Trophoblast cell (in vitro differentiated cells and primary cell): ENCODE data around the gene DCLK2.

Experiments
- DNase-seq, 2 donors: peaks; one replicate each; pipeline ENCODE4 v3.0.0-alpha.2; 2016
- H2AFZ ChIP-seq: 2 replicates; pipeline ENCODE4 v1.6.1; 2013; ENCODE audit warnings: low read length, moderate library complexity, mild to moderate bottlenecking; ENCODE audit not compliant: insufficient read depth, poor library complexity
- H2AK5ac ChIP-seq: 2 replicates; pipeline ENCODE4 v1.6.1; 2013; ENCODE audit warnings: mild to moderate bottlenecking, low read length
- H2BK120ac ChIP-seq: 2 replicates; pipeline ENCODE4 v1.6.1; 2013; ENCODE audit warnings: low read length, mild to moderate bottlenecking, moderate library complexity; ENCODE audit not compliant: insufficient read depth, poor library complexity
- H2BK12ac ChIP-seq: 2 replicates; pipeline ENCODE4 v1.6.1; 2013; ENCODE audit warnings: mild to moderate bottlenecking, low read length, moderate library complexity
- H2BK5ac ChIP-seq: 2 replicates; pipeline ENCODE4 v1.6.1; 2013; ENCODE audit warnings: low read length, low read depth, moderate library complexity, mild to moderate bottlenecking; ENCODE audit not compliant: poor library complexity
- H3K14ac ChIP-seq: 2 replicates; pipeline ENCODE4 v1.6.1; 2013; ENCODE audit warnings: mild to moderate bottlenecking, low read length
- H3K18ac ChIP-seq: 2 replicates; pipeline ENCODE4 v1.6.1; 2013; ENCODE audit warnings: mild to moderate bottlenecking, low read length
- H3K23ac ChIP-seq: 2 replicates; pipeline ENCODE4 v1.6.1; 2013; ENCODE audit warnings: low read length
- H3K27ac ChIP-seq: 2 replicates; pipeline ENCODE4 v1.5.1; 2013; ENCODE audit warnings: low read depth, mild to moderate bottlenecking, inconsistent platforms, low read length, moderate library complexity
- H3K27me3 ChIP-seq: 2 replicates; pipeline ENCODE4 v1.6.1; 2013; ENCODE audit warnings: inconsistent platforms, mild to moderate bottlenecking, low read length, moderate library complexity; ENCODE audit not compliant: insufficient read depth
- H3K36me3 ChIP-seq, 2 experiments: 1 replicate in 1 of 2; 2 replicates in 1 of 2; pipeline ENCODE4 v1.6.1; 2013; ENCODE audit warnings: low read length in 2 of 2, mild to moderate bottlenecking in 2 of 2, moderate library complexity in 1 of 2; ENCODE audit not compliant: insufficient read depth in 2 of 2, control insufficient read depth in 1 of 2
- H3K4ac ChIP-seq: 2 replicates; pipeline ENCODE4 v1.6.1; 2013; ENCODE audit warnings: low read depth, mild to moderate bottlenecking, low read length, moderate library complexity
- H3K4me1 ChIP-seq, 2 experiments: 1 replicate in 1 of 2; 2 replicates in 1 of 2; pipeline ENCODE4 v1.6.1; 2013; ENCODE audit warnings: low read length in 2 of 2, mild to moderate bottlenecking in 2 of 2, moderate library complexity in 1 of 2; ENCODE audit not compliant: insufficient read depth in 2 of 2, control insufficient read depth in 1 of 2
- H3K4me2 ChIP-seq: 2 replicates; pipeline ENCODE4 v1.6.1; 2013; ENCODE audit warnings: inconsistent platforms, mild to moderate bottlenecking, low read length, moderate library complexity
- H3K4me3 ChIP-seq: 2 replicates; pipeline ENCODE4 v1.5.1; 2013; ENCODE audit warnings: mild to moderate bottlenecking, low read depth, low read length, inconsistent platforms
- H3K79me1 ChIP-seq: one replicate; pipeline ENCODE4 v1.6.1; 2013; ENCODE audit warnings: low read length
- H3K79me2 ChIP-seq: 2 replicates; pipeline ENCODE4 v1.6.1; 2013; ENCODE audit warnings: low read length, mild to moderate bottlenecking; ENCODE audit not compliant: control insufficient read depth, insufficient read depth, poor library complexity
- H3K9ac ChIP-seq: 2 replicates; pipeline ENCODE4 v1.6.1; 2013; ENCODE audit warnings: mild to moderate bottlenecking, low read length
- H3K9me3 ChIP-seq: 2 replicates; pipeline ENCODE4 v1.6.1; 2013; ENCODE audit warnings: low read depth, mild to moderate bottlenecking, control low read depth, inconsistent platforms, low read length; ENCODE audit not compliant: insufficient read depth
- H4K12ac ChIP-seq: 2 replicates; pipeline ENCODE4 v1.6.1; 2013; ENCODE audit warnings: low read depth, mild to moderate bottlenecking, low read length, moderate library complexity
- H4K8ac ChIP-seq: 2 replicates; pipeline ENCODE4 v1.6.1; 2013; ENCODE audit warnings: low read depth, mild to moderate bottlenecking, low read length, moderate library complexity
- H4K91ac ChIP-seq: one replicate; pipeline ENCODE4 v1.6.1; 2013; ENCODE audit warnings: low read depth, mild to moderate bottlenecking, low read length, moderate library complexity
- WGBS: extraction: QIAGEN DNeasy Blood & Tissue Kit; methylation state at CpG from one replicate; pipeline ENCODE4 v1.1.7; 2013; ENCODE audit warnings: missing lambda C conversion rate; ENCODE audit not compliant: insufficient read length, insufficient coverage; ENCODE audit errors: extremely low coverage; 5-methylcytosine and 5-hydroxymethylcytosine counted together

DCLK2 gene

DNA sequence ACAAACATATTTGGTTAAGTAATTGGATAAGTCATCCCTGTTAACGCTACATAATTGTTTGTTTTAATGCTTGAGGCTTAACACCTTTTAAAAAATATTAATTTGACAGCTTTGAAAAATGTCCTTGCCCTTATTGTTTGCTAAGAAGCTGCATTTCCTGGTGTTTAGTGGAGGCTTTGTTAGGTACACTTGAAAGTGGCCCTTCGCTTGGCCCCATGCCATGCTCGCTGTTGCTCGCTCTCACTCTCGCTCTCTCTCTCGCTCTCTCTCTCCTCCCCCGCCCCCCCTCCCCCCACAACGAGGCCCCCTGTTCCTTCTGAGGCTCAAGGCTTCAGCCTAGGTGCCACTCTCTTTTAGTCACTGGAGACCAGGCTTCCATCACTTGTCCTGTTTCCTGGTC lies 139.6 kb downstream of the DCLK2 start:
- no peak overlapping the region for H3K27ac ChIP-seq
- H2BK5ac ChIP-seq, result no peak overlapping the region

DNA sequence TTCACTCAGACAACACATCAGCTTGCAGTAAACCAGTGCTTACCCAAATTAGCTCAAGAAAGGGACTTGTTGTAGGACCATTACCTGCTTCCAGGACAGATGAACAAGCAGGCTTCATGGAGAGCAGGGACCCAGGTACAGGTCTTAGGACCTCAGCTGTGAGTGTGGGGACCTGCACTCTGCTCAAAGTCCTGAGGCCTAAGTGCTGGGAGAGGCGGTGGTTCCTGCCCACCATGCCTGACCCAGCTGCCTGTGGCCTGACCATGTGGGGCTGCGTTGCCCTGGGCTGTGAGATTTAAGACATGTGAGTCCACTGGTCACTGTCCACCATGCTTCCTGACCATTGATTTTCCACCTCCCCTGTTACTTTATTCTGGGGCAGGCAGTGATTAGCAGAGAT lies 140.2 kb downstream of the DCLK2 start:
- Histone ChIP-seq H3K18ac (no peak overlapping the region), H3K27ac (no peak overlapping the region), H3K23ac (no peak overlapping the region), H3K14ac (peak overlapping the region; percentile 80), H3K79me1 (peaks cover 10% of the 10 kb centered on the region), H2BK5ac (no peak overlapping the region), H2AK5ac (peak overlapping the region; percentile 96), H3K9me3 (no peaks in the 10 kb centered on the region), H3K4me1 (peaks cover 7 to 11% of the 10 kb centered on the region in 2 experiments), H3K9ac (no peak overlapping the region), H2BK12ac (peak overlapping the region; percentile 84), H3K36me3 (no peaks in the 10 kb centered on the region), H3K27me3 (no peaks in the 10 kb centered on the region), H3K4me3 (no peak overlapping the region), H3K4me2 (no peak overlapping the region), H4K8ac (peak overlapping the region; percentile 69), H3K79me2 (no peaks in the 10 kb centered on the region), H2AFZ (peak overlapping the region; percentile 10), H2BK120ac (peak overlapping the region; percentile 46), H4K91ac (peak overlapping the region; percentile 78), H4K12ac (peak overlapping the region; percentile 51), H3K4ac (no peak overlapping the region)
- no CpG with 5 or more reads among the region's 2 CpGs for WGBS
- no peak for DNase-seq

More for the DNA sequence above, 139.6 kb downstream of the DCLK2 start:
- Histone ChIP-seq H3K4me1 (peaks cover 7 to 13% of the 10 kb centered on the region in 2 experiments), H3K4me2 (no peak overlapping the region), H4K8ac (no peak overlapping the region), H2BK12ac (no peak overlapping the region), H3K4ac (no peak overlapping the region), H3K79me2 (no peaks in the 10 kb centered on the region), H3K23ac (no peak overlapping the region), H3K9me3 (no peaks in the 10 kb centered on the region), H4K91ac (no peak overlapping the region), H2AFZ (no peak overlapping the region), H3K27me3 (no peaks in the 10 kb centered on the region), H3K18ac (no peak overlapping the region), H3K14ac (no peak overlapping the region), H4K12ac (no peak overlapping the region), H3K79me1 (peaks cover 10% of the 10 kb centered on the region), H2AK5ac (no peak overlapping the region), H3K36me3 (no peaks in the 10 kb centered on the region), H2BK120ac (no peak overlapping the region), H3K4me3 (no peak overlapping the region), H3K9ac (no peak overlapping the region)
- WGBS, result no CpG with 5 or more reads among the region's 8 CpGs
- no peak for DNase-seq

DNA sequence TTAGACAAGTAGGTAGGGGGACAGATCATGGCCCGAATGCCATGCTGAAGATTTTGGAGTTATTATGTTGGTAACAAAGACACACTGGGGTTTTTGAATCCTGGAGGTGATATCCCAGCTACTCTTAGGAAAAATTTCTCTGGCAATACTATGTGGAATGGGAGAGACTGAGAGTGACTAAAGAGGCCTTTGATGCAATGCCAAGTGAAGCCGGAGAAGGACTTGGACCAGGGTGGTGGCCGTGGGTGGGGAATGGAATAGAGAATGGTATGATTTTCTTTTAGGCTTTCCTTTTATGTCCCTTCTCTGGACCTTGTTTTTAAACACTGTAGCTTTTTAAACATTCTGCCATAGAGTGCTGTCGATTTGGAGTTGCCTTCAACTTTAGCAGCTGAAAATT lies 141.6 kb downstream of the DCLK2 start:
- Histone ChIP-seq H3K14ac (no peak overlapping the region), H4K8ac (no peak overlapping the region)

DNA sequence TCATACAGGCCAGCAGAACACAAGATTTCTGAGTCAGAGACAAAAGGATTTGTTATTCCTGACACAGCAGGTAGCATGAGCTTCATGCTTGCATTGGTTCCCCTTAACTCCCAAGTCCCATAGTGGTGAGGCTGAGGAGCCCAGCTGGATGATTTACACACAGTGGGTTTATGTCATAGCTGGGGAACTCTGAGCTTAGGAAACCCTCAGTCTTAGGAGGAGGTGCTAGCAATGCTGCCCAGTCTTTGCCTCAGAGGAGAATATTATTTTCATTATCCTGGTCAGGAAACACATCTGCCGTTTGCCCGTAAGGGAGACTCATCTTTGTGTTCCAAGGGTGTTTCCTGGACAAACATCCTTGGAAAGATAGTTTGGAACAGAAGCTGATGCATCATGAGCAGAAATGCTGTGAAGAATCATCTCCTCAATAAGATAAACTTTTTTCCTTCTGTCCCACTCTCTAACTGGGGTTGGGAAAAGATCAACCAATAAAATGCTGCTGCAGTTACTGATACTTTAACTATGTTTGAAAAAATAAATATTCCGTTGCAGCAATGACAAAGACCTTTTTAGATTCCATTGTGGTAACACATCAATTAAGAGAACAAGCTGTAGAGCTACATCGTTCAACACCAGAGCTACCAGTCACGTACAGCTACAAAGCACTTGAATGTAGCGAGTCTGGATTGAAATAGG lies 146.8 kb downstream of the DCLK2 start:
- Histone ChIP-seq H3K14ac (no peak overlapping the region), H2BK5ac (no peak overlapping the region), H3K4ac (no peak overlapping the region), H3K9me3 (no peaks in the 10 kb centered on the region), H3K79me2 (no peaks in the 10 kb centered on the region), H3K79me1 (peaks cover 2% of the 10 kb centered on the region), H4K8ac (no peak overlapping the region), H2AK5ac (no peak overlapping the region), H3K27ac (no peak overlapping the region), H3K36me3 (no peaks in the 10 kb centered on the region), H3K9ac (no peak overlapping the region), H3K4me2 (no peak overlapping the region), H2BK120ac (no peak overlapping the region), H3K4me3 (no peak overlapping the region), H3K23ac (no peak overlapping the region), H4K91ac (no peak overlapping the region), H4K12ac (no peak overlapping the region), H3K18ac (no peak overlapping the region), H2AFZ (no peak overlapping the region), H3K27me3 (no peaks in the 10 kb centered on the region), H3K4me1 (peaks cover 0 to 2% of the 10 kb centered on the region in 2 experiments), H2BK12ac (no peak overlapping the region)
- no peak for DNase-seq
- no CpG with 5 or more reads among the region's 6 CpGs for WGBS

More for the DNA sequence above, 141.6 kb downstream of the DCLK2 start:
- Histone ChIP-seq H2BK5ac (no peak overlapping the region), H3K27me3 (no peaks in the 10 kb centered on the region), H3K9me3 (no peaks in the 10 kb centered on the region), H2AFZ (no peak overlapping the region), H2BK120ac (no peak overlapping the region), H3K79me2 (no peaks in the 10 kb centered on the region), H3K4ac (no peak overlapping the region), H4K91ac (no peak overlapping the region), H2BK12ac (peak overlapping the region; percentile 22), H3K4me2 (no peak overlapping the region), H3K4me3 (no peak overlapping the region), H4K12ac (no peak overlapping the region), H3K9ac (no peak overlapping the region), H3K27ac (no peak overlapping the region), H2AK5ac (no peak overlapping the region), H3K18ac (no peak overlapping the region), H3K4me1 (peaks cover 7 to 11% of the 10 kb centered on the region in 2 experiments), H3K79me1 (peaks cover 10% of the 10 kb centered on the region), H3K36me3 (no peaks in the 10 kb centered on the region), H3K23ac (no peak overlapping the region)
- DNase-seq, result no peak
- no CpG with 5 or more reads among the region's 4 CpGs for WGBS
